ENCODE measurements around the gene DENND1A.

The DENND1A gene

DNA sequence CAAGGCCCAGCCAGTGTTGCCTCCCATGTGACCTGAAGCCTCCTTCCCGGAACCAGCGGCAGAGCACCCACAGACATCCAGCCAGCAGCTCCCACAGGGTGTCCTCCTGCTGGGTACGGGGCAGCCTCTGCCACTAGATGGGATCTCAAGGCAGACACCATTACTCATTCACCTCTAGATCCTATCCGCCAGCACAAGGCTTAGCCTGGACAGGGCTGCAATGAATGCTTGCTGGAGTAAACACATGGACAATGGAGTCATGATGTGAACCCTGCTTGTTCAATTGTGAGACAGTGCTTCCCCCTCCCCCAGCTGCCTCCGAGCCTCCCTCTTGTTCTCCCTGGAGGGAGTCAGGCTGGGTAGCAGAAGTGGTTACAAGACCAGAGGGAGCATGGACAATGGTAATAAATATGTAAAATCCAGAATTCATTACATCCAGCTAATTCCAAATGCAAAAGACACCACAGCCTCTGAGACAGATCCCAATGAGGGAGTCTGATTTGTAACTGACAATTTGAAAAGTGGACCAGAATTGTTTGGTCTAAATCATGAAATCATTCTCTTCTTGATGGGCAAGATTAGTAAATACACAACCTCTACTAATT is 441.9 kb downstream of the DENND1A start:
- DNase-seq (ENCODE audit: low spot score) = no peak

DNA sequence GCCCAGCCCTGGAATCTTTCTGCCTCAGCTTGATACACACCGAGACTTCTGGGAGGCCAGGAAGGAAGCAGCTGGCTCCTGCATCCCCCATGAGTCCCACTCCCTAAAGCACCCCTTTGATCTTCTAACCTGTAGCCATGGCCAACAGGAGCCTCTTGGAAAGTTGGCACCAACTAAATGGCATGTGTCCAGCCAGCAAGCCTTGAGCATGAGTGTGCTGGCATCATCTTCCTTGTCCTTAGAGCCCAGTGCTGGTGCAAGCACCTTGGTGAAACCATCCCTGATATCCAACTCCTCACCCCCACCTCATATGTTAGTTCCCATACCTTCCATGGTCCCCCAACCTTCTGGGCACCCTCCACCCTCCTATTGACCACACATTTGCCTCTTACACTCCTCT is 443.5 kb downstream of the DENND1A start:
- no peak for DNase-seq (ENCODE audit: low spot score)

DNA sequence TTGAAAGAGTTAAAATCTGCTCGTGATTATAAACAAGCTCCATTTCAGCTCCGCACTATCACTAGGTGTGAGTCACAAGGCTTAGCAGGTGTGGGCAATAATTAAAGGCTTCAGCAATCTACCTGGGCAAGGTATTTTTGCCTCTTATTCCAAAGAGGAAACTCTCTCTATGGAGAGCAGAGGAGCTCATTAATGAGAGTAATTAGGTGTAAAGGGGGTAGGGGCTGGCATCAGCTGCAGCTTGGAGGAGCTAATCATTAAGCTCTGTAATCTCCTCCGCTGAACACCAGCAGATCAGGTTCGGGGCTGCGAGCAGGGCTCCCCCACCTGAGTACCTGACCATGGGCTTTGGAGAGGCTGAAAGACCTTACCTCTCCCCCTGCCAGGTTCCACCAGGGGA is 444.7 kb downstream of the DENND1A start:
- DNase-seq (ENCODE audit: low spot score) = no peak

- DNase-seq (ENCODE audit: low spot score) = no peak
These were observed 445.8 kb downstream of the DENND1A start for GRCh38 chr9:123484130-123484529.

- DNase-seq (ENCODE audit: low spot score) = no peak
These were observed 446.6 kb downstream of the DENND1A start for GRCh38 chr9:123483191-123483803.

GRCh38 chr9:123482295-123482968 is 447.5 kb downstream of the DENND1A start:
- DNase-seq (ENCODE audit: low spot score) = no peak

DNA sequence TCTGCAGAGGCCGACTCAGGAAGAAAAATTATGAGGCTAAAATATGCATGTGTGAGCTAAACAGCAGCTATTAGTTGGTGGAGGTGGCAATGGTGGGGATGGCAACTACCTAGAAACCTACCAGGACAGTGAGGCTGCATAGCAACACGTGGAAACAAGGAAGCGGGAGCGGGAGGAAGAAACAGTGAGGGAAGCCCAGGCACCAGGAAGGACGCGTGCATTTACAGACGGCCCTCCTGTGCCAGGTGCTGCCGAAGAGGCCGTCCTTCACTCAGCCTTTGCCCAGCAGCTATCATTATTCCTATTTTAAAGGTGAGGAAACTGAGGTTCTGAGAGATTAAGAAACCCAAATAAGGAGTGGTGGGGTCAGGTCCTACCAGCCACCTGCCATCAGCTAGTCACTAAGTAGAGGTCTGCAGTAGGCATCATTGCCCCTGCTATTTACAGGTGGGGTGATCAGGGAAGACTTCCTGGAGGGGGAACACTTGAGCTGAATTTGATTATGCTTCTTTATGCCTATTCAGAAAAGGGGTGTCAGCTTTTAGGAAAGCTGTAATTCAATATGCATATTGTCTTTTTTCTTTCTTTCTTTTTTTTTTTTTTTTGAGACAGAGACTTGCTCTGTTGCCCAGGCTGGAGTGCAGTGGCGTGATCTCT is 448.6 kb downstream of the DENND1A start:
- no peak for DNase-seq (ENCODE audit: low spot score)

- no peak for DNase-seq (ENCODE audit: low spot score)
These were observed 449.1 kb downstream of the DENND1A start for GRCh38 chr9:123480791-123481190.

DNA sequence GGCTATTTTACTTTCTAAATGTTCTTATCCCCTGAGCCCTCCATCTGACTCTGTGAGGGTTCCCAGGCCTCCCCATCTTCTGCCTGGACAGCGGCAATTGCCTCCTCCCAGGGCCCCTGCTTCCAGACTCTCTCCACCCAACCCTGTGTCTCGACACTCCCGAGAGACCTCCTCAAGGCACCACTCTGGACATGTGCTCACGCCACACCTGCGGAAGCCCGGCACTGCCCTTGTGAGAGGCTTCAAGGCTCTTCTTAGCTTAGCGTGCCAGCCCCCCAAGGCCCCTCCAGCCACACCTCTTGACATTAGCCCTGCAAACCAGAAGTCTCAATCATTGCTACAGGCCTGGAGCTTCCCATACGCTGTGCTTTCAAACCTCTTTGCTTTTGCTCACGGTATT is 449.8 kb downstream of the DENND1A start:
- DNase-seq (ENCODE audit: low spot score) = no peak

DNA sequence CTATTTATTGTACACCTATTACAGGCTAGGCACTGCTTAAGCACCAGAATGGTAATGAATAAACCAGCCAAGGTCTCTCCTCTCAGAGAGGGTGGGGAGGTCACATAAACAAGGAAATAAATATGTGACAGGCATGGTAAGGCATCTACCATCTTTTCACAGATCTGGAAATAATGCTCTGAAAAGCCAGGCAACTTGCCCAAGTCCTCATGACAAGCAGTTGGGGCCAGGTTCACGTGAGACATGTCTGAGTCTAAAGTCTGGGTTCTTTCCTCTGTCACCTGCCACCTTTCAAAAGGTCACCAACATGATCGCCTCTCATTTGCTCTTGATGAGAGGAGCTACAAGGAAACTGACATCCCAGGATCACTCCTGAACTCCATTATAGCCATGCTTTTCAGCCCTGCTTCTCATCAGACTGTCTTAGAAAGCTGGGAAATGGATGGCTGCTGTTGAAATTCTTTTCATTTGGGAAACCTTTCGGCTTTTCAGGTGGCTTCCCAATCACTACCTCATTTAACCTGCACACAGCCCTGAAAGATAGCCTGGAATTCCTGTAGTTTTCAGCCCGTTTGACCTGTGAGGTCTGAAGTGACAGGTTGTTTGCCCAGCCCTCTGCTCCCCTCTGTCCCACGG is 450.8 kb downstream of the DENND1A start:
- no peak for DNase-seq (ENCODE audit: low spot score)

DNA sequence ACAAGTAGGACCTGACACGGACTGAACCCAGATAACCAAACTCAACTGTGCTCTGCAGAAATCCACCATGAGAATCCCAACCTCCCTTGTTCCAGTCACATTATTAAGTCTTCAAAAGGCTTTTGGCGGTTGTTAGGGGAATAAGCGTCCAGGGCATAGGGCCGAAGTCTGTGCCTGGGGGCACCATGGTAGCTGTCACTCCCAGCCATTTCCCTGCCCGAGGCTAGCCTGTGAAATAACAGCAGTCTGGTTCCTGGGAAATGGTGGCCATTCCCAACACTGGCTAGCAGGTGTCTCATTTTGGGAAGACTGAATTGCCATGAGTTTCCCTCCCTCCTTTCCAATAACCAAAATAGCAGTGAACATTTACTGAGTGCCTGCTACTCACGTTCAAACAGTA is 451.8 kb downstream of the DENND1A start:
- DNase-seq (ENCODE audit: low spot score) = no peak

- DNase-seq (ENCODE audit: low spot score) = no peak
These were observed 454.5 kb downstream of the DENND1A start for GRCh38 chr9:123475407-123475806.

DNA sequence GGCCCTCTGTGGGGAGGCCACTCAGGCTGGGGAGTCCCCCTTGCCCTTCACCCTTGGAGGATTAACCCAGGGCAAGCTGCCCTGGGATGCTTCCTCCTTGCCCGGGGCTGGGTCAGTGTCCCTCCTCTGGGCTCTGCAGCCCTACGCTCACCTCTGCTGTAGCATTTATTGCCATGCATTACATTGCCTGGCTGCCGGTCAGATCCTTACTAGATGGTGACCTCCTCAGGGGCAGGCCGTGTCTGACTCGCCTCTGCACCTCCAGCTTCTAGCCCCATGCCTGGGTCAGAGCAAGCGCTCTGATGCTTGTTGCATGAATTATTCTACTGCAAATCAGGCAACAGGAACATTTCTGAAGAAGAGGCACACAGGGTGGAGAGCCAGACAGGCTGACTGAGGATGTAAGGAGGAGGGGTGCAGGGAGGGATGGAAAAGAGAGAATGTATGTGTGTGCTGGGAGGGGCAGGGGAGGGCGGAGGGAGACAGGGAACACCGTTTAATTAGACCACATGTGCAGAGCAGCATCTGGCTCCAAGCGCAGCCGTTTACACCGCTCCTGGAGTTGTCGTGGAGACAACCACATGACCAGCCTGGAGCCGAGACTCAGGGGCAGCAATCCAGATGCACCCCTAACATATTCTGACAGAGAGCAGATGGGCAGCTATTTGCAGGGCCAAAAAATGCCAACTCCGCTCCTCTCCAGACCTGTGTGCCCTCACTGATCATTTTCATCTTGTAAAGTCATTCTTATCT is 456.9 kb downstream of the DENND1A start:
- DNase-seq (ENCODE audit: low spot score) = no peak

- DNase-seq (ENCODE audit: low spot score) = no peak
These were observed 457.9 kb downstream of the DENND1A start for GRCh38 chr9:123471843-123472570.

DNA sequence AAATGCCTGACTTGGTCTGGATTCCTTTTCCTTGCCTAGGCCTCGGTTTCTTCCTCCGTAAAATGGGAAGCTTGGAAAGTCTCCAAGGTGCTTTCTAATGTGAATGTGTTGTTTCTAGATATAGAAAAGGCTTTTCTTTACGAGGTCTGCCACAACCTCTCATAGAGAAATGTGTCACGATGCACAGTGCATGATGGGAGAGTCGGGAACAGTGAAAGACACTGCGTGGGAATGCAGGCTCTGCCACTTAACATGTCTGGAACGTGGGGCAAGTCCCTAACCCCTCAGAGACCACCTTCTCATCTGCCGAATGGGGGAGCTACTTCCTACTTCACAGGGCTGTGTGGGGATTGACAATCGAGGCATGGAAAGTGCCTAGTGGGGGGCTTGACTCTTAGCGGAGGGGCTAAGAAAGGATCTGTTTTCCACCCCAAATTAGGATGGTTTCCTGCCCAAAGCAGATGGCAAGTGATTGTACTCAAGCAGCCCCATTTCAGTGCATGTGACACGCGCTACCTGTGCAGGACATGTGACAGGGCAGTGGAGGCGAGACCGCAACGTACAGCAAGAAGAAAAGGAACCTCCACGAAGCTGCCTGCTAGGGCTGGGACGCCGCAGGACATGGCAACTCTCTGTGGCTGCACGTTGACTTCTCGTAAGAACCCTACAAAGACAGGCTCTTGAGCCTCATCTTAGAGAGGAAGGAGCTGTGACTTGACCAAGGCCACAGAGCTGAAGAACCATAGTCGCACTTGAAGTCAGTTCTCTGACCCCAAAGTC is 458.7 kb downstream of the DENND1A start:
- no peak for DNase-seq (ENCODE audit: low spot score)

GRCh38 chr9:123470121-123470782 is 459.7 kb downstream of the DENND1A start:
- no peak for DNase-seq (ENCODE audit: low spot score)

DNA sequence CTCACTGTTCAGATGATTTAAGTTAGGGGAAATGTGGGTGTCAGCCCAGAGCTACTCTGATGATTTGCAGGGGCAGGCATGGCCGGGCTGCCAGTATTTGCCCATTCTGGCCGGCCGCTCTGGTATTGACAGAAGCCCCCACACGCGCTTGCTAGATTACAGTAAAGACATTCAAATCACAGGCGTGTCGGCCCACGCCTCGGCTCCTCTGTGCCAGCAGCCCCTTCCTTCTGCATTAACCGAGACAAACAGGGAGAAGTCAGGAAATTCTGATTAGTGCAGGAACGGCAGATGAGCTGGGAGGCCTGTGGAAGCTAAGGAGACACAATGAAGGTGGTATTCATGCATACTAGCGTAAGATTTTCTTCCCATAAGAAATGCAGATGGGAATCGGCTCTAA is 460.6 kb downstream of the DENND1A start:
- DNase-seq (ENCODE audit: low spot score) = no peak

DNA sequence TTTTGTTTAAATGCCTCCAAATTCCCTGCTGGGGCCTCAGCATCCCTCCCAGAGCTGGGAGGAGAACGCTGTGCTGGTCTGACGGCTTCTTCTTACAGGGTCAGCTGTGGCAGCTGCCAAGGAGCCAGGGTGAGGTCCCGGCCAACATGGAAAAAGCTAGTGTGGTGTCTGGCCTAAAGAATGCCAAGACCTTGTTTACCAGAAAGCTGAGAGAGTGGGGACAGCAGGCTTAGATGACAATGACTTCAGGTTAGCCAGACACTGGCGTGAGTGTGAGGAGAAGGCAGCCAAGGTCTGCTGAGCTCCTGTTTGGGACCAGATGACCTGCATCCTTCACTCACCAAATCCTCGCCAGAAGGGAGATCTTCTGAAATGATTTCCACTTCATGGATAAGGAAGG is 461.4 kb downstream of the DENND1A start:
- no peak for DNase-seq (ENCODE audit: low spot score)

DNA sequence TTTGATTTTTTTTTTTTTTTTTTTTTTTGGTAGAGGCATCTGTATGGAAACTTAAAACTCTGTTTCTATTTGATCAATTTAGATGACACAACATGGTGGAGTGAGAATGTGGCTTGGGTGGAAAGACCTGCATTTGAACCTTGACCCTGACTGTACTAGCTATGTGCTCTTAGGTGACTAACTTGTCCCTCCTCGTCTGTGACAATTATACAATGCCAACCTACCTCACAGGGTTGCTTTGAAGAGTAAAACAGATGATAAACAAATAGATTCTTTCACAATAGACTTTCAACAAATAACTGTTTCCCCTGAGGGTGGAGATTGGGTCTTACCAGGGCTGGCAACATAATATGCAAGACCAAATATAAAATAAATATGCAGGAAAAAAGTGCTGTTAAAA is 464.6 kb downstream of the DENND1A start:
- no peak for DNase-seq (ENCODE audit: low spot score)

- no peak for DNase-seq (ENCODE audit: low spot score)
These were observed 469.8 kb downstream of the DENND1A start for GRCh38 chr9:123460091-123460490.

Data from CD4-positive, alpha-beta T cell treated with Interleukin-2 at 100 ng/mL for 4 hours (primary cell).